NCI-H345 treated with DMSO at 0.1 percent for 48 hours (cell line): ENCODE results near the gene CDPF1.

Source experiments
- DNase-seq: peaks from one replicate; lab custom pipeline; 2025; ENCODE audit not compliant: unreplicated experiment; lab: John Stamatoyannopoulos, UW

Gene CDPF1

GRCh38 chr22:46259374-46259773 lies 9.3 kb upstream of the CDPF1 start:
- DNase-seq = no peak

GRCh38 chr22:46256358-46256958 lies 6.4 kb upstream of the CDPF1 start:
- no peak for DNase-seq

DNA sequence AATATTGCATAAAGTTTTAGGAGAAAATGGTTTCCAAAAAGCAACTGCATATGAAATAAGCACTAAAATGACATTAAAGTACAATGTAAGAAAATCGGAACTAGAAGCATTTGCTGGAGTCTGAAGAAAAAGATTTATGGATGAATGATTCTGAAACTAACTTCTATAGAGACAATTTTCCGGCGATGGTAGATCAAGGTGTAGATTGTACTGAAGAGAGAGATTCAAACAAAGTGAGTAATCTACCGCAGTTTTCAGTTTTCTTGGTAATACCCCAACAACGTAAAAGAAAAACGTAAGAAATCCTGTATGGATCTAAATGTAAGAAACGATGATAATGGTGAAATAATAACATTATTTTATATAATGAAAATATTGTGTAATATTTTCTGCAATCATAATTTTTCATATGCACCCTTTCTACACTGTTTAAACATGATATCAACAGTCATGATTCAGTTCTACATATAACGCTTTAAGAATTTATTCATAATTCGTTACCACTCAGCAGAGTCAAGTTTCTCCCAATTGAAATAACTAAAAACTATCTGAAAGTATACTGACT lies 1.8 kb upstream of the CDPF1 start:
- no peak for DNase-seq

- no peak for DNase-seq
Observed at GRCh38 chr22:46251266-46251665, 1.2 kb upstream of the CDPF1 start.

GRCh38 chr22:46250783-46251125 lies 661 bp upstream of the CDPF1 start:
- no peak for DNase-seq

- DNase-seq = no peak
Observed at GRCh38 chr22:46247443-46247975, 2.6 kb downstream of the CDPF1 start.

- no peak for DNase-seq
Observed at GRCh38 chr22:46246178-46246577, 3.9 kb downstream of the CDPF1 start.

DNA sequence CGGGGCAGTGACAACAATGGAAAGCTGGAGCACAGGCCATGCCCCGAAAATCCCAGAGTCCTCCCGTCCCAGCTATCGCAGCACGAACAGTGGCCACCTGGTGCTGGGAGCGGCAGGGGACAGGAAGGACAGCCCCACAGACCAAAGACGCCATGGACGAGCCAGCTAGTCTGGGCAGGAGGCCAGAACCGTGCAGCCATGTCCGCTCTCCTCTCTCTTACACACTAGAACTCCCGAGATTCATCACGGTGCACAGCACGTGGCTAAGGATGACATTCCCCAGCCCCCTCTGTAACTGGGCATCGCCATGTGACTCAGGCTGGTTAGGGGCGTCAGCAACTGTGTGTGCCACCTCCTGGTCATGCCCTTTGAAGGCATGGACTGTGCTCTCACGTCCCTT lies 4.6 kb downstream of the CDPF1 start:
- no peak for DNase-seq

DNA sequence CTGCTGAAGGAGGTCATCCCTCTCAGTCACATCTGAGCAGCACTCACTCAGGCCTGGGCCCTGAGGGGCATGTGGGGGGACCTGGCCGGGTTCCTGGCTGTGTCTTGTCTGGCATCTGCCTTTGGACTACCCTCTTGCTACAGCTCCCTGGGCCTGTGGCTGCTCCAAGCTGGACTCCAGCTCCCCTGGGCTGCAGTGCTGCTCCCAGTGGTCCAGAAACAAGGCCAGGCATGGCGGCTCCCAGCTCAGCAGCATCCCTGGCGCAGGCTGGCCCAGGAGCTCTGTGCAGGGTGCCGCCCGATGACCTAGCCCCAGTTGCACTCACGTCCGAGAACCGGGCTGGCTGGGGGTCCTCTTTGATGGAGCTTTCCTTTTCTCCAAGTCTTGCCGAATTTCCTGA lies 5.3 kb downstream of the CDPF1 start:
- no peak for DNase-seq

DNA sequence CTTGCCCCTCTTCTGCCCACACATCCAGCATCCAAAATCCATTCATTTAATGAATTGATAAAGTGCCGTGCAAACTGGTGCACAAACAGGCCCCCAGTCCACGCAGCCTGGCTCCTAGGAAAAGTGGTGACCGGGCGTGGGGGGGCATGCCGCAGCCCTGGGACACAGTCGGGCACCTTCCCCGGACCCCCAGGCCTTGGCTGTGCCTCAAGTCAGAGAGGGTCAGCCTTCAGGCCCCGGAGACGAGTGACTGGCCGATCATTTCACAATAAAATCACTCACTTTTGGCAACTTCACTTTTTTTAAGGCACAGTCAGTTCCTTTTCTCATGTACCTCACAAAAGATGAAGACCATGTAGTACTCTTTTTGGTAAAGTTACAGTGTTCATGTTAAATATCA lies 8.0 kb downstream of the CDPF1 start:
- DNase-seq = no peak

DNA sequence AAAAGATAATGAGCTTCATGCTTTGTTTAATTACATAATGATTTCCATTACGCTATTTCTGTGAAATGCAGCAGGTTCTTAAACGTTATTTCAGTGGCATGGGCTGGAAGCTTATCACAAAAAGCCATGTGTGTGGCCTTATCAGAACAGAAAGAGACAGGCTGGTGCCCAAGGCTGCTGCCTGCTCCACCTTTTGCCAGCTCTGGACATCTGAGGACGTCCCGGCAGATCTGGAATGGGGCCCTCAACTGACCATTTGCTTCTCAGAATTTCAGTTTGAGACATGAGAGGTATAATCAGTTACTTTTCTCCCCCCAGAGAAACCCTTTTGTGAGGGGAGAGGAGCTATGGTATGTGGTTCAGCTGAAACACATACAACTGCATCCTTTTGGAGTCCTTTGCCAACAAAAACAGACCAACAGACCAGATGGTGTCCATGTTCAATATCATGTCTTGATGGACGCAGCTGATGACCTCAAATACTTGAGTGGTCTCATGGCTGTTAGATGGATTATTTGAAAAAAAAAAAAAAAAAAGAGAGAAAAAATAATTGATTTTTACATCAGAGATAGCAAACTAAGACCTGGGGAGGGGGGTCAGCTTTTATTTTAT lies 8.6 kb downstream of the CDPF1 start:
- DNase-seq = no peak

GRCh38 chr22:46240907-46241306 lies 9.2 kb downstream of the CDPF1 start:
- no peak for DNase-seq

DNA sequence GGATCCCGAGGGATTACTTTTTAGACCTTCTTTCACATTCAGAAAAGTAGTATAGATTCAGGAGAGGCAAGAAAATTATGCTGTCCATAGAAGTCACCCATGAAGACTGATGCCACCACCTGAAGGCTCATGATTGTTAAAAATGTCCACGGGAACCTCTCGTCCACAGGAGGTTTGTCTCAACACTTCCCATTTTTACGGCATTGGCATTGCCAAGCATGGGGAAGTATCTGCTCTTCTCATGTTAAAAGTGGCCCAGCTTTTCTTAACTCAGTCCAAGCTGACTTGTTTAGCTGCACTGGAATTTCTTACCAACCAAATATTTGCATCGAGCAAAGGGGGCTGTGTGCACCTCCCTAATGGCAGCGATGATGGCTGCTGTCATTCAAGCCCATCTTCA lies 9.6 kb downstream of the CDPF1 start:
- no peak for DNase-seq

DNA sequence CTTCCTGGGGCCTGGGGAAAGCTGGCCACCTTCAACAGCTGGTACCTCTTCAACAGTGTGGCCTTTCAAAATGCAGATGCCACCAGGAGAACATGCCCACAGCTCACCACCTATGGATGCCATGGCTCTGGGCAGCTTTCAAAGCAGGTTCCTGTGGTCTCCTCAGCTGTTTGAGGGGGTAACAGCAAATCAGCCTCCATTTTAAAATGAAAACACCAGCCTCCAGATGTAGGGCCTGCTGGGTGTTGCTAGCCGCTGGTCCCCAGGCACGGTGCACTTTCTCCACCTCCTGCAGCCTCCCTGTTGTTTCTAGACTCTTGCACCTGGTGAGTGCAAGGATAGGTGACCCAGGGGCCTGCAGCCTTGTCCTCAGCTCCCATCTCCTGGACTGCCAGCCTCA lies 10.0 kb downstream of the CDPF1 start:
- DNase-seq = no peak

- DNase-seq = no peak
Observed at GRCh38 chr22:46239261-46240048, 10.6 kb downstream of the CDPF1 start.

DNA sequence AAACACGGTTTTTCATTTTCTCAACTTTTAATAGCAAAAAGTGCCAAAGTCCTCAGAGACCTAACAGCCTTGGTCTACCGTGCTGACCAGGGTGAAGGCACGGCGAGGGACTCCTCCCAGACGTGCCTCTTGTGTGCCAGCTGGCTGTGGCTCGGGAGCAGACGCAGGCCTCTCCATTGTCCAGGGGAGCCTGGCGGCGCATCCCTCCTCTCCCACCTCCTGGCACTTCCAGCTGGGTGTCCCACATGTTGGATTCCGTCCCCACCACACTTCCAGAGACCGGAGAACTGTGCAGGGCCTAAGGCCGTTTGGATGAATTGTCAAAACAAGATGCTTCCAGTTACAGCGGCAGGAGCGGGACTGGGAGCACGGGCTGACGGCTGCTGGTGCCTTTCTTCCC lies 11.6 kb downstream of the CDPF1 start:
- DNase-seq = no peak

GRCh38 chr22:46237453-46238124 lies 12.5 kb downstream of the CDPF1 start:
- DNase-seq = no peak

DNA sequence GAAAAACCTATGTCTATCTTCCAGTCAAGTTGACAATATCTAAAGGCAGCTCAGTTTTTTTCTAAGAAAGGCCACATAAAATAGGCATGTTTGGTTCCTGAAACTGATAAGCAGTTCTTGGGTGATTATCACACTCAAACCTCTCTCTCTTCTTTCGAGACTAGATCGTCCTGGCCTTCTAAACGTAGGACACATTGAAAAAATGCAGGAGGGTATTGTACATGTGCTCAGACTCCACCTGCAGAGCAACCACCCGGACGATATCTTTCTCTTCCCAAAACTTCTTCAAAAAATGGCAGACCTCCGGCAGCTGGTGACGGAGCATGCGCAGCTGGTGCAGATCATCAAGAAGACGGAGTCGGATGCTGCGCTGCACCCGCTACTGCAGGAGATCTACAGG lies 15.1 kb downstream of the CDPF1 start:
- DNase-seq = no peak

DNA sequence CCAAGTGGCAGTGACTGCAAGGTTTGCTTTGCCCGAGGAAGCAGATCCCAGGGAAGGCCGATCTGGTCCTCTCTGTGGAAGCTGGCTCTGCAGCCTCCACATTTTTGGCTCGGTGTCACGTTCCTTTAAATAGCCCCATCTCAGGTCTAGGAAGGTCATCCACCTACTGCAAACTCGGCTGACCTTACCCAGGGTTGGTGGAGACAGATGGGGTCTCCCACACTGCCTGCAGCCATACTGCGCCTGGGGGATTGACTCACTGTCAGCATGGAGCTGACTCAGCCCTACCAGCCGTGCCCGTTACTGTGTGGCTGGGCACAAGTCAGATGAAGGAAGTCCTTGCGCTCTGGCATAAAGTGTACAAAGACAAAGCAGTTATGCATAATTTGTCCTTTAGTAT lies 16.9 kb downstream of the CDPF1 start:
- DNase-seq = no peak

- DNase-seq = no peak
Observed at GRCh38 chr22:46230262-46230901, 19.7 kb downstream of the CDPF1 start.

DNA sequence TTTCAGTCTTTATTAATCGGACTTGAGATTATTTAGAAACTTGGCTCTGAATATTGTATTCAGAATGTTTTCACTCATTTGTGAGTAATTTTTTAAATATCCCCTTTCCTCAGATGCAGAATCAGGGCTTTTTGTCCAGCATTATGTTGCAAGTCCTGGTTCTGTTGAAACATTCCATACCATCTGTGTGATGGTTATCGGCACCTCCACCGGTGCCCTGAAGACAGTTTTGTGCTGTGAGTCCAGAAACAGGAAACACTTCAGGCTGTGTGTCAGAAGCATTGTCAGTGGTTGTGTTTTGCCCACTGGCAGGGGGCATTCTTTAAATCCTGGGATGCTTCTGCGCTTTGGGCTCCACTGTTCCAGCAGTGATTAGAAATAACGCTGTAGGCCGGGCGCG lies 20.4 kb downstream of the CDPF1 start:
- DNase-seq = no peak
